Neutrophil (primary cell): ENCODE results near the gene PTPRD.

ENCODE experiments used
- H3K27ac ChIP-seq: fragments of 200-600 bp; sonication (generic); 2 replicates; pipeline ENCODE4 v1.5.1; 2016; ENCODE audit warnings: mild to moderate bottlenecking, moderate library complexity
- H3K27me3 ChIP-seq: fragments of 200-600 bp; sonication (generic); 2 replicates; pipeline ENCODE4 v1.6.0; 2016; ENCODE audit warnings: mild to moderate bottlenecking
- H3K36me3 ChIP-seq: fragments of 200-600 bp; sonication (generic); 2 replicates; pipeline ENCODE4 v1.5.1; 2017
- H3K4me1 ChIP-seq, 2 experiments: fragments of 200-600 bp in 1 of 2; sonication (generic) in 1 of 2; 1 replicate in 1 of 2; 2 replicates in 1 of 2; pipeline versions ENCODE4 v1.5.1 to v1.6.1; 2013 to 2016; ENCODE audit warnings: low read depth in 1 of 2, low read length in 1 of 2, mild to moderate bottlenecking in 1 of 2, moderate library complexity in 1 of 2; ENCODE audit not compliant: control insufficient read depth in 1 of 2, insufficient read depth in 1 of 2
- H3K4me3 ChIP-seq, 2 experiments: fragments of 200-600 bp in 1 of 2; sonication (generic) in 1 of 2; 1 replicate in 1 of 2; 2 replicates in 1 of 2; pipeline ENCODE4 v1.5.1; 2013 to 2016; ENCODE audit warnings: low read depth in 1 of 2, low read length in 1 of 2, mild to moderate bottlenecking in 1 of 2, moderate library complexity in 1 of 2
- H3K9me3 ChIP-seq: fragments of 200-600 bp; sonication (generic); 2 replicates; pipeline ENCODE4 v1.5.1; 2016
- TF ChIP-seq, protein P1 (sequence below): fragments of 200-600 bp; sonication (generic); IDR thresholded peaks from 2 replicates; pipeline ENCODE4 v1.5.1; 2016; ENCODE audit warnings: antibody characterized with exemption

The PTPRD gene

DNA sequence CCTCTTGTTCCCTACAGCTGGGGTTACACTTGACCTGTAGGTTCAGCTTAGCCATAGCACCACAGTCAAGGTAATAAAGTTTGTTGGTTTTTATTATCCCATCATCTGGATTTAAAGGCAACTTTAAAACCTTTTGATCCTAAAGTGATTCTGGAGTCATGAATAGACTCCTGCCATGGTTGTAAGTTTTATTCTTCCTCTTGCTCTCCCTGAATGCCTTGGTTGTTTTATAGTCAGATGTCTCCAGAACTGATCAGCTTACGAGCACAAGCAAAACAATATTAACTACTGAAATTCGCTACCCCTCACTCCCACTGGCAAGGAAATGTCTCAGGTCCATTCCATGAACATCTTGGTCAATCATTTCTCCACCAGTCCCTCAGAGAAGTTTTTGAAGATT lies 1328.6 kb downstream of the PTPRD start:
- TF ChIP-seq, protein P1, sequence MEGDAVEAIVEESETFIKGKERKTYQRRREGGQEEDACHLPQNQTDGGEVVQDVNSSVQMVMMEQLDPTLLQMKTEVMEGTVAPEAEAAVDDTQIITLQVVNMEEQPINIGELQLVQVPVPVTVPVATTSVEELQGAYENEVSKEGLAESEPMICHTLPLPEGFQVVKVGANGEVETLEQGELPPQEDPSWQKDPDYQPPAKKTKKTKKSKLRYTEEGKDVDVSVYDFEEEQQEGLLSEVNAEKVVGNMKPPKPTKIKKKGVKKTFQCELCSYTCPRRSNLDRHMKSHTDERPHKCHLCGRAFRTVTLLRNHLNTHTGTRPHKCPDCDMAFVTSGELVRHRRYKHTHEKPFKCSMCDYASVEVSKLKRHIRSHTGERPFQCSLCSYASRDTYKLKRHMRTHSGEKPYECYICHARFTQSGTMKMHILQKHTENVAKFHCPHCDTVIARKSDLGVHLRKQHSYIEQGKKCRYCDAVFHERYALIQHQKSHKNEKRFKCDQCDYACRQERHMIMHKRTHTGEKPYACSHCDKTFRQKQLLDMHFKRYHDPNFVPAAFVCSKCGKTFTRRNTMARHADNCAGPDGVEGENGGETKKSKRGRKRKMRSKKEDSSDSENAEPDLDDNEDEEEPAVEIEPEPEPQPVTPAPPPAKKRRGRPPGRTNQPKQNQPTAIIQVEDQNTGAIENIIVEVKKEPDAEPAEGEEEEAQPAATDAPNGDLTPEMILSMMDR: no peak
- Histone ChIP-seq H3K9me3 (no peaks in the 10 kb centered on the region), H3K4me3 (no peak overlapping the region), H3K27ac (no peak overlapping the region), H3K4me1 (no peaks in the 10 kb centered on the region), H3K36me3 (no peaks in the 10 kb centered on the region), H3K27me3 (no peaks in the 10 kb centered on the region)

DNA sequence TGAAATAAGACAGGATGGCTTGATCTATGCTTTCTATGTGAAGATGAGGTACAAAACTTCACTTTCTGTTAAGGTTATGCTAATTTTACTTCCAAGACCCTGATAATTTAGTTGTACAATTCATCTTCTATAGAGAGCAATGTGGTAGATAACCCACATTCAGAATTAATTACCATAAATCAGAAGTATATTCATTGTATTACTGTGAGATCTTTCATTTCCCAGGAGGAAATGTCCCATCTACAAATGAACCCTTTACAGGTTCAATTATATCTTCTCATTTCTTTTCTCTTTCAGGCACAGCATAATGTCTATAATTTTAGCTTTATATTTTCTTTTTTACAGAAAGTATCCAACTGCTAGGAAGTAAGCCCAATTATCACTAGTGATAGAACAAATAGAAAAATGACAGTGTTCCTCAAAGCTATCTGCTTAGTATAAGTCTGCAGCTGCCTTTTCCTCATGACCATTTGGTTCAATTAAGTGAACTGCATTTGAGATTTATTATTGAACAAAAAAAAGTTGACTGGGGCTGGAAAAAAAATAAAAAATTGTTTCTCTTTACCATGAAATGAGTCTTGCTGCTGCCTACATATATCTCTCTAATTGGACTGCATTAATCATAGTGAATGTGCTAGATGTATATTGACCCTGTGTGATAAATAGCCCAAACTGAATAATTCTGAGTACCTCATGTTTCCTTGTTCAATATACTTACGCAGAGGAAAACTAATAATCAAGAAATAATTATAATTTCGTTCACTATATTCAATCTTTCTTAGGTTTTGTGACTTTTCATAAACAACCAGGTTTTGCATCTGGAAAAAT lies 1329.4 kb downstream of the PTPRD start:
- Histone ChIP-seq H3K4me3 (no peak overlapping the region), H3K9me3 (no peaks in the 10 kb centered on the region), H3K27ac (no peak overlapping the region), H3K36me3 (no peaks in the 10 kb centered on the region), H3K4me1 (no peaks in the 10 kb centered on the region), H3K27me3 (no peaks in the 10 kb centered on the region)
- TF ChIP-seq, protein P1: no peak

DNA sequence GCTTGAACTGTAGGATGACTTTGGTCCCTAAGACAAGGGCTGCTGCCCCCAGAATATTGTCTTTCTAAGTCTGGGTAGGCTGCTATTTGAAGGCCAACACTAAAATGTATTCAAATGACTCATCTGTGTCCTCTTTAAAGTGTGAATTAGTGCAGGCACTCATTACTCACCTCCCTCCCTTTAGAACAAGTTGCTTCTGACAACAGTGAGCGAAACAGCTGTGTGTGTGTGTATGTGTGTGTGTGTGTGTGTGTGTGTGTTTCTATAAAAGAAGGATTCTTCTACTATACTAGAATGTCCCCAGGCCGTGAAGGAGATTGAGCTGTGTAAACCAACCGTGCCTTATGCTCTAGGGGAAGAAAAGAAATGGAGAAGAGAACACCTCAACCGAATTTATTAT lies 1337.2 kb downstream of the PTPRD start:
- TF ChIP-seq, protein P1: no peak
- H3K27me3 ChIP-seq: no peaks in the 10 kb centered on the region
- H3K4me3 ChIP-seq: no peak overlapping the region
- H3K9me3 ChIP-seq: no peaks in the 10 kb centered on the region
- H3K27ac ChIP-seq: no peak overlapping the region
- no peaks in the 10 kb centered on the region for H3K36me3 ChIP-seq
- H3K4me1 ChIP-seq: no peaks in the 10 kb centered on the region

DNA sequence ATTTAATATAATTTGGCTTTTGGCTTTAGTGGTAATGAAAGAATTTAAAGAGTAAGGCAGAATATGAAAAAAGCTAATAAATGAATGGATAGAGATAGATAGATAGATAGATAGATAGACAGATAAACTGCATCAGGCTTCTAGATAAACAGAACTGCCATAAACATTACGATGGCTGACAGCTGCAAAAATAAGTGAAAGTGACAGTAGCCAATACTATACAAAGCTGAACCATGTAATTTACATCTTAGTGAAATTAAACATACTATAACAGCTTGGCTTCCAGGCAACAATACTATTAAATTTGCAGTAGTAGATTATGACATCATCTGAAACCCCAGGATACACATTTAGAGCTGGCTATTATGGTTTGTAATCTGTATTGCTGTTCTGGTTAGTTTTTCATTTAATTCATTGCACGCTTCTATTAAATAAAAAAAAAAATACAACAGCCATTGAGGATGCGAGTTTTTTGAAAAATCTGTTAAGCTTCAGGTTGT lies 1354.8 kb downstream of the PTPRD start:
- Histone ChIP-seq H3K4me1 (no peaks in the 10 kb centered on the region), H3K27me3 (no peaks in the 10 kb centered on the region), H3K27ac (no peak overlapping the region), H3K4me3 (no peak overlapping the region), H3K36me3 (no peaks in the 10 kb centered on the region), H3K9me3 (no peaks in the 10 kb centered on the region)
- TF ChIP-seq, protein P1: no peak

DNA sequence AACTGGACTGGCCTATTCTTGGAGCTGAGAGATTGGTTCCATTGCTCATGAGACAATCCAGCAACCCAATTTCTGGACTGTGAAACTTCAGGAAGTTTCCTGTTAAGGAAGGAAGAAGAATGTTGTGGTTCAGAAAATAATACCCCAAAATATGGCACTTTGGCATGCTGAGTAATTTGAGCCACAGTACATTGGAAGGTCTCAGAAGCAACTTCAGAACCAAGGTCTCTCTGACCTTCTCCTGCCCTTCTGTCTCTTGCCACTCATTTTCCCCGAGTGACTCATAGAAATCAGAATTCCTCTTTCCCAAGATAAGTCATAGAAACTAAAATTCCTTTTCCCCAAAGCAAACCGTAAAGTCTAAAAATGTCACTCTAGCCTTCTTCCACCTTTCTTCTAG lies 1366.1 kb downstream of the PTPRD start:
- Histone ChIP-seq H3K9me3 (no peaks in the 10 kb centered on the region), H3K4me3 (no peak overlapping the region), H3K36me3 (no peaks in the 10 kb centered on the region), H3K27ac (no peak overlapping the region), H3K27me3 (no peaks in the 10 kb centered on the region), H3K4me1 (no peaks in the 10 kb centered on the region)
- TF ChIP-seq, protein P1: no peak
